Measurements from ENCODE around the gene TICAM2.

DNA sequence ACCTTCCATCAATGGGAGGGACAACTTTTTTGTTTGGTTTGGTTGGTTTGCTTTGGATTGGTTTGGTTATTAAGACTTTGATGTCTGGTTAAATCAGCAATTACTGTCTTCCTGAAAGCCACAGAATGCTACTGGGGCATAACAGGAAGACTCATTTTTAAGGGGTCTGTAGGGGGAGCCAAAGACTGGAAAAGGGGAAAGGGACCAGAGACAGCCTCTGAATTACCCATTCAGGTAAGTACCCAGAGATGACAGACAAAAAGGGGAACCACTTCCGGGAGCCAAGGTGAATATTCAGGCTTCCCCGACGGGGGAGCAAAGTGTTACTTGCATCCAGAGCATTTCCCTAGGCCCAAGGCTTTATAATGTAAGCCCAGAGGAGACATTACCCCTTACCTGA, 53.1 kb downstream of the TICAM2 start:
- TF ChIP-seq, protein P1, sequence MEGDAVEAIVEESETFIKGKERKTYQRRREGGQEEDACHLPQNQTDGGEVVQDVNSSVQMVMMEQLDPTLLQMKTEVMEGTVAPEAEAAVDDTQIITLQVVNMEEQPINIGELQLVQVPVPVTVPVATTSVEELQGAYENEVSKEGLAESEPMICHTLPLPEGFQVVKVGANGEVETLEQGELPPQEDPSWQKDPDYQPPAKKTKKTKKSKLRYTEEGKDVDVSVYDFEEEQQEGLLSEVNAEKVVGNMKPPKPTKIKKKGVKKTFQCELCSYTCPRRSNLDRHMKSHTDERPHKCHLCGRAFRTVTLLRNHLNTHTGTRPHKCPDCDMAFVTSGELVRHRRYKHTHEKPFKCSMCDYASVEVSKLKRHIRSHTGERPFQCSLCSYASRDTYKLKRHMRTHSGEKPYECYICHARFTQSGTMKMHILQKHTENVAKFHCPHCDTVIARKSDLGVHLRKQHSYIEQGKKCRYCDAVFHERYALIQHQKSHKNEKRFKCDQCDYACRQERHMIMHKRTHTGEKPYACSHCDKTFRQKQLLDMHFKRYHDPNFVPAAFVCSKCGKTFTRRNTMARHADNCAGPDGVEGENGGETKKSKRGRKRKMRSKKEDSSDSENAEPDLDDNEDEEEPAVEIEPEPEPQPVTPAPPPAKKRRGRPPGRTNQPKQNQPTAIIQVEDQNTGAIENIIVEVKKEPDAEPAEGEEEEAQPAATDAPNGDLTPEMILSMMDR (IDR thresholded peaks at IDR 0.05; ENCODE audit: insufficient read depth, low read length, poor library complexity, severe bottlenecking), result peak; percentile 42
- TF ChIP-seq EZH2phosphoT487 (conservative IDR thresholded peaks at IDR 0.05; ENCODE audit: low read length), result no peak
